NCI-H1105 treated with DMSO at 0.1 percent for 48 hours (cell line): ENCODE measurements around the gene RASSF3.
"Not testable (repeated sequence)": the region's sequence is repeated elsewhere in the genome, so short reads cannot be mapped to it uniquely, and the experiment has no call there.

Experiments
- DNase-seq: peaks from one replicate; lab custom pipeline; 2025; lab: John Stamatoyannopoulos, UW

Gene RASSF3

GRCh38 chr12:64595863-64596793 lies 14.2 kb upstream of the RASSF3 start:
- no peak for DNase-seq

- no peak for DNase-seq
Observed at GRCh38 chr12:64598831-64599230, 11.5 kb upstream of the RASSF3 start.

- DNase-seq = peak; percentile 89
Observed at GRCh38 chr12:64600164-64600561, 10.1 kb upstream of the RASSF3 start.

GRCh38 chr12:64603183-64603841 lies 7.0 kb upstream of the RASSF3 start:
- no peak for DNase-seq

GRCh38 chr12:64608901-64609535 lies 1.3 kb upstream of the RASSF3 start:
- DNase-seq = no peak

- DNase-seq = peak; percentile 19
Observed at GRCh38 chr12:64609536-64610078, 688 bp upstream of the RASSF3 start.

GRCh38 chr12:64610660-64611340 lies 505 bp downstream of the RASSF3 start:
- peak; percentile 43 for DNase-seq

- DNase-seq = no peak
Observed at GRCh38 chr12:64611341-64612284, 1.3 kb downstream of the RASSF3 start.

GRCh38 chr12:64612843-64613242 lies 2.5 kb downstream of the RASSF3 start:
- DNase-seq = no peak

- not testable (repeated sequence) for DNase-seq
Observed at GRCh38 chr12:64613775-64614398, 3.6 kb downstream of the RASSF3 start.

- no peak for DNase-seq
Observed at GRCh38 chr12:64616201-64616600, 5.9 kb downstream of the RASSF3 start.

GRCh38 chr12:64618953-64619590 lies 8.8 kb downstream of the RASSF3 start:
- no peak for DNase-seq

GRCh38 chr12:64621257-64621942 lies 11.1 kb downstream of the RASSF3 start:
- no peak for DNase-seq

GRCh38 chr12:64624035-64624434 lies 13.7 kb downstream of the RASSF3 start:
- no peak for DNase-seq

- DNase-seq = no peak
Observed at GRCh38 chr12:64625243-64626077, 15.2 kb downstream of the RASSF3 start.

- not testable (repeated sequence) for DNase-seq
Observed at GRCh38 chr12:64626588-64626987, 16.3 kb downstream of the RASSF3 start.

GRCh38 chr12:64627771-64628170 lies 17.5 kb downstream of the RASSF3 start:
- no peak for DNase-seq

- no peak for DNase-seq
Observed at GRCh38 chr12:64631197-64631596, 20.9 kb downstream of the RASSF3 start.
